HG03139 (cell line): ENCODE measurements around the gene MSRB2.
"Not testable (repeated sequence)": the region's sequence is repeated elsewhere in the genome, so short reads cannot be mapped to it uniquely, and the experiment has no call there.

Source experiments
- ATAC-seq: cut with Tn5 transposase; IDR thresholded peaks from one replicate; pipeline ENCODE4 v1.9.1; 2021; ENCODE audit not compliant: unreplicated experiment

Gene MSRB2

GRCh38 chr10:23095404-23095965, at the start of gene MSRB2:
Gene MSRB2 (plus strand): TSS chr10:23095579. CDS start chr10:23095609, 30 bp downstream.
- ATAC-seq, result peak; percentile 71

GRCh38 chr10:23046027-23046426, 49.4 kb upstream of the MSRB2 start:
- ATAC-seq, result no peak

GRCh38 chr10:23047201-23048050, 48.0 kb upstream of the MSRB2 start:
- no peak for ATAC-seq

- ATAC-seq, result no peak
These were observed 47.2 kb upstream of the MSRB2 start for GRCh38 chr10:23048191-23048590.

GRCh38 chr10:23051278-23051677, 44.1 kb upstream of the MSRB2 start:
- ATAC-seq, result no peak

- no peak for ATAC-seq
These were observed 43.5 kb upstream of the MSRB2 start for GRCh38 chr10:23051855-23052331.

GRCh38 chr10:23053036-23053435, 42.3 kb upstream of the MSRB2 start:
- ATAC-seq, result no peak

- no peak for ATAC-seq
These were observed 39.8 kb upstream of the MSRB2 start for GRCh38 chr10:23055424-23056185.

- no peak for ATAC-seq
These were observed 39.2 kb upstream of the MSRB2 start for GRCh38 chr10:23056186-23056579.

GRCh38 chr10:23058366-23058765, 37.0 kb upstream of the MSRB2 start:
- ATAC-seq, result no peak

- ATAC-seq, result no peak
These were observed 34.5 kb upstream of the MSRB2 start for GRCh38 chr10:23060918-23061317.

- ATAC-seq, result no peak
These were observed 32.1 kb upstream of the MSRB2 start for GRCh38 chr10:23063045-23063972.

- ATAC-seq, result no peak
These were observed 31.2 kb upstream of the MSRB2 start for GRCh38 chr10:23063973-23064812.

- ATAC-seq, result not testable (repeated sequence)
These were observed 30.6 kb upstream of the MSRB2 start for GRCh38 chr10:23064813-23065114.

- ATAC-seq, result no peak
These were observed 30.0 kb upstream of the MSRB2 start for GRCh38 chr10:23065181-23065948.

GRCh38 chr10:23067337-23067736, 28.0 kb upstream of the MSRB2 start:
- ATAC-seq, result no peak

- ATAC-seq, result no peak
These were observed 27.2 kb upstream of the MSRB2 start for GRCh38 chr10:23067939-23068775.
